ENCODE measurements around the gene SYCE3.
"Not testable (repeated sequence)": the region's sequence is repeated elsewhere in the genome, so short reads cannot be mapped to it uniquely, and the experiment has no call there.

The SYCE3 gene, protein sequence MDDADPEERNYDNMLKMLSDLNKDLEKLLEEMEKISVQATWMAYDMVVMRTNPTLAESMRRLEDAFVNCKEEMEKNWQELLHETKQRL

GRCh38 chr22:50562523-50563412 lies at the start of gene SYCE3:
SYCE3 (minus strand) TSS chr22:50562919; CDS start chr22:50556405, 6,514 bp downstream.
- H3K4me3 ChIP-seq (ENCODE audit: low read length) = peak within 1 kb of the TSS; percentile 78
- peaks cover 5% of the 10 kb centered on the region for H3K4me1 ChIP-seq (ENCODE audit: insufficient read depth, low read length)
- H3K36me3 ChIP-seq (ENCODE audit: insufficient read depth, low read length) = peaks cover 4% of the 10 kb centered on the region
- peaks cover 7% of the 10 kb centered on the region for H3K27me3 ChIP-seq (ENCODE audit: insufficient read depth, low read length)
- no peaks in the 10 kb centered on the region for H3K9me3 ChIP-seq (ENCODE audit: low read length)
- peak within 1 kb of the TSS; percentile 74 for H2AFZ ChIP-seq (ENCODE audit: low read depth, low read length)

DNA sequence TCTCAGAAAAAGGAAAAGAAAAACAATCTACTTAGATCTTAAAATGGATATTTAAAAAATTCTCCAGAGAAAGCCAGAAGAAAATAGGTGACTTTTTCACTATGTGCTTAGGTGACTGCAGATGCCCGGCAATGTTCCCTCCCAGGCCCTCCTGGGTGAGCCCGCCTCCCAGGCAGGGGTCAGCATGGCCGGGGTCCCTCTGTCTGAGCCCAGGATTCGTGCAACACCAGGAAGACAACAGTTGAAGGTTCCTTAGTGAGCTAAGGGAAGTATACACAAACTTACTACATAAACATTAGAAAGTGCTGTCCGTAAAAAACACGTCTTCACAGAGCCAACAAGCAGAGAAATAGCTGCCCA lies 49.4 kb upstream of the SYCE3 start:
- Histone ChIP-seq H2AFZ (ENCODE audit: low read depth, low read length) (no peak overlapping the region), H3K9me3 (ENCODE audit: low read length) (no peaks in the 10 kb centered on the region), H3K27me3 (ENCODE audit: insufficient read depth, low read length) (no peaks in the 10 kb centered on the region), H3K36me3 (ENCODE audit: insufficient read depth, low read length) (peaks cover 16% of the 10 kb centered on the region), H3K4me3 (ENCODE audit: low read length) (no peak overlapping the region), H3K4me1 (ENCODE audit: insufficient read depth, low read length) (no peaks in the 10 kb centered on the region)

DNA sequence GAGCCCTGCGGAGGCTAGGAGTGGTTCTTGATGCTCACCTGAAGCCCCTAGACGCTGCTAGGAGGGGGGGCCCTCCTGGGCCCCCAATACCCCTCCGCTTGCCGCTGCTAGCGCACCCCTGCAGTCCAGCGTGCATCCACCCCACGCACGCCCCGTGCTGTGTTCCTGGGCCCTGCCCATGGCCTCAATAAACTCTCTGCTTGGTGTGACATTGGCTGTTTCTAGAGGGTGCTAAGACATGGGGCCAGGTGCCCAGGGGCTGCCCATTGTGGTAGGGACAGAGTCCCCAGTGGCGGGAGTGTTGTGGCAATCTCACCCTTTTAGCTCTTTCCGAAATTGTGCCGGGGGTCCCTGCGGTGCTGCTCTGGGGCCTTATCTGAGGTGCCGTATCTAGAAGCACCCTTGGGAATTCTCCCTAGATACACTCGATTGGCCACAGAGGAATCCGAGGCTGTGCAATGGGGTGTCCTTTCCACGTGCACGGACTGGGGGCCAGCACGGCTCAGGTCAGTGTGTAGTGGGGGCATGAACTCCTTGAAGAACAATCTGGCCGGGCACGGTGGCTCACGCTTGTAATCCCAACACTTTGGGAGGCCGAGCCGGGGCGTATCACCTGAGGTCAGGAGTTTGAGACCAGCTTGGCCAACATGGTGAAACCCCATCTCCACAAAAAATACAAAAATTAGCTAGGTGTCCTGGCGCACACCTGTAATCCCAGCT lies 48.8 kb upstream of the SYCE3 start:
- H3K4me3 ChIP-seq (ENCODE audit: low read length) = no peak overlapping the region
- H3K36me3 ChIP-seq (ENCODE audit: insufficient read depth, low read length) = peaks cover 21% of the 10 kb centered on the region
- no peak overlapping the region for H2AFZ ChIP-seq (ENCODE audit: low read depth, low read length)
- no peaks in the 10 kb centered on the region for H3K9me3 ChIP-seq (ENCODE audit: low read length)
- no peaks in the 10 kb centered on the region for H3K4me1 ChIP-seq (ENCODE audit: insufficient read depth, low read length)
- H3K27me3 ChIP-seq (ENCODE audit: insufficient read depth, low read length) = no peaks in the 10 kb centered on the region

DNA sequence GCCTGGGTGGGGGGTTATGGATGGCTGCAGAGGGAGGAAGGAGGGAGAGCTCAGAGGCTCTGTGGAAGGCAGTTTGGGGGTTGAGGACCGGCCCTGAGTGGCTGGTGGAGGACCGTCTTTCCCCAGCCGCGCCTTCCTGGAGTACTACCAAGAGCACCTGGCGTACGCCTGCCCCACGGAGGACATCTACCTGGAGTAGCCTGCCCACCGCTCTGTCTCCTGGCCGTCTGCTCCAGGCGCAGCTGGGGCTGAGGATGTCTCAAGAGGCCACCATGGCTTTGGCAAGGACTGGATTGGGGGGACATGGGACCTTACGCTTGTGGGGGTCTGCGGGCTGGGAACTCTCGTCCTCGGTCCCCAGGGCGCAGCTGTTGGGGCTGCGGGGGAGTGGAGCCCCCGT lies 47.9 kb upstream of the SYCE3 start:
- Histone ChIP-seq H3K27me3 (ENCODE audit: insufficient read depth, low read length) (no peaks in the 10 kb centered on the region), H3K4me3 (ENCODE audit: low read length) (no peak overlapping the region), H3K9me3 (ENCODE audit: low read length) (no peaks in the 10 kb centered on the region)

DNA sequence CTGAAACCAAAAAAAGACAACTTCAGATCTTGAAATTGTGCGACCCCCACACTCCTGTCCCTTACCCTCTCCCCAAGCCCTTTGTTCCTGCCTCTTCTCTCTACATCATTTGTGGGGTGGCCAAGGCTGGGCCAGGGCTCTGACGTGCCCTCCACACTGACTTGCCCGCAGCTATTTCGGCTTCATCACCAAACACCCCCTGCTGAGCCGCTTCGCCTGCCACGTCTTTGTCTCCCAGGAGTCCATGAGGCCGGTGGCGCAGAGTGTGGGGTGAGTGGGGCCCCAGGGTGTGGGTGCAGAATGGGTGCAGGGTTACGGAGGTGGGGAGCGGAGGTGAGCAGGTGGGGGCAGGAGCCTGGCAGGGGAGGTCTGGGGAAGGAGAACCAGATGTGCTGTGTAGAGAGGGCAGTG lies 47.3 kb upstream of the SYCE3 start:
- Histone ChIP-seq H2AFZ (ENCODE audit: low read depth, low read length) (no peak overlapping the region), H3K27me3 (ENCODE audit: insufficient read depth, low read length) (no peaks in the 10 kb centered on the region), H3K4me1 (ENCODE audit: insufficient read depth, low read length) (no peaks in the 10 kb centered on the region), H3K36me3 (ENCODE audit: insufficient read depth, low read length) (peaks cover 35% of the 10 kb centered on the region), H3K9me3 (ENCODE audit: low read length) (no peaks in the 10 kb centered on the region), H3K4me3 (ENCODE audit: low read length) (no peak overlapping the region)

More for the DNA sequence above, 47.9 kb upstream of the SYCE3 start:
- H2AFZ ChIP-seq (ENCODE audit: low read depth, low read length) = no peak overlapping the region
- no peaks in the 10 kb centered on the region for H3K4me1 ChIP-seq (ENCODE audit: insufficient read depth, low read length)
- peaks cover 29% of the 10 kb centered on the region for H3K36me3 ChIP-seq (ENCODE audit: insufficient read depth, low read length)

GRCh38 chr22:50609599-50609998 lies 46.9 kb upstream of the SYCE3 start:
- H3K9me3 ChIP-seq (ENCODE audit: low read length) = no peaks in the 10 kb centered on the region
- H3K4me1 ChIP-seq (ENCODE audit: insufficient read depth, low read length) = no peaks in the 10 kb centered on the region
- no peaks in the 10 kb centered on the region for H3K27me3 ChIP-seq (ENCODE audit: insufficient read depth, low read length)
- no peak overlapping the region for H3K4me3 ChIP-seq (ENCODE audit: low read length)
- no peak overlapping the region for H2AFZ ChIP-seq (ENCODE audit: low read depth, low read length)
- peaks cover 39% of the 10 kb centered on the region for H3K36me3 ChIP-seq (ENCODE audit: insufficient read depth, low read length)

DNA sequence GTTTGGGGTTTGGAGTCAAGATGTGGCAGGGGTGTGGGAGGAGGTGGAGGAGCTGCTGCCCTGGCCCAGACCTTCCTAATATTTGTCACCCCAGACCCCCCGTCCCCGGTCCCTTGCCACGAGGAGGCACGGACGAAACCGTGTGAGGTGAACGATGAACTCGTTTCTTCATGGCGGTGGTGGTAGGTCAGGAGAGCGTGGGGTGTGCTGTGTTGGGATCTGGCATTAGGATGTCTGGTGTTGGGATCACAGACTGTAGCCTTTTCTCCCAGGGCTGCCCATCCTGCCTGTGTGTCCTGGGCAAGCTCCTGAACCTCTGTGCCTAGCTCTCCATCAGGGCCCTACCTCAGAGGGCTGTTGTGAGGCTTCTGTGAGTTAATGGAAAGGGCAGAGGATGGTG lies 46.3 kb upstream of the SYCE3 start:
- Histone ChIP-seq H2AFZ (ENCODE audit: low read depth, low read length) (no peak overlapping the region), H3K4me1 (ENCODE audit: insufficient read depth, low read length) (no peaks in the 10 kb centered on the region), H3K36me3 (ENCODE audit: insufficient read depth, low read length) (peaks cover 41% of the 10 kb centered on the region), H3K27me3 (ENCODE audit: insufficient read depth, low read length) (no peaks in the 10 kb centered on the region), H3K4me3 (ENCODE audit: low read length) (no peak overlapping the region), H3K9me3 (ENCODE audit: low read length) (no peaks in the 10 kb centered on the region)

- H3K9me3 ChIP-seq (ENCODE audit: low read length); H2AFZ ChIP-seq (ENCODE audit: low read depth, low read length); H3K4me3 ChIP-seq (ENCODE audit: low read length); H3K4me1 ChIP-seq (ENCODE audit: insufficient read depth, low read length); H3K27me3 ChIP-seq (ENCODE audit: insufficient read depth, low read length): not testable (repeated sequence)
- H3K36me3 ChIP-seq (ENCODE audit: insufficient read depth, low read length) = peaks cover 44% of the 10 kb centered on the region
These were observed 45.5 kb upstream of the SYCE3 start for GRCh38 chr22:50608058-50608840.

- H2AFZ ChIP-seq (ENCODE audit: low read depth, low read length) = no peak overlapping the region
- peaks cover 50% of the 10 kb centered on the region for H3K36me3 ChIP-seq (ENCODE audit: insufficient read depth, low read length)
- no peaks in the 10 kb centered on the region for H3K4me1 ChIP-seq (ENCODE audit: insufficient read depth, low read length)
- no peaks in the 10 kb centered on the region for H3K9me3 ChIP-seq (ENCODE audit: low read length)
- H3K4me3 ChIP-seq (ENCODE audit: low read length) = no peak overlapping the region
- no peaks in the 10 kb centered on the region for H3K27me3 ChIP-seq (ENCODE audit: insufficient read depth, low read length)
These were observed 44.9 kb upstream of the SYCE3 start for GRCh38 chr22:50607659-50608020.

GRCh38 chr22:50606946-50607658 lies 44.4 kb upstream of the SYCE3 start:
- Histone ChIP-seq H3K9me3 (ENCODE audit: low read length) (no peaks in the 10 kb centered on the region), H2AFZ (ENCODE audit: low read depth, low read length) (no peak overlapping the region), H3K27me3 (ENCODE audit: insufficient read depth, low read length) (no peaks in the 10 kb centered on the region), H3K36me3 (ENCODE audit: insufficient read depth, low read length) (peaks cover 50% of the 10 kb centered on the region), H3K4me1 (ENCODE audit: insufficient read depth, low read length) (peaks cover 2% of the 10 kb centered on the region), H3K4me3 (ENCODE audit: low read length) (no peak overlapping the region)

GRCh38 chr22:50606165-50606945 lies 43.6 kb upstream of the SYCE3 start:
- peaks cover 50% of the 10 kb centered on the region for H3K36me3 ChIP-seq (ENCODE audit: insufficient read depth, low read length)
- no peaks in the 10 kb centered on the region for H3K27me3 ChIP-seq (ENCODE audit: insufficient read depth, low read length)

DNA sequence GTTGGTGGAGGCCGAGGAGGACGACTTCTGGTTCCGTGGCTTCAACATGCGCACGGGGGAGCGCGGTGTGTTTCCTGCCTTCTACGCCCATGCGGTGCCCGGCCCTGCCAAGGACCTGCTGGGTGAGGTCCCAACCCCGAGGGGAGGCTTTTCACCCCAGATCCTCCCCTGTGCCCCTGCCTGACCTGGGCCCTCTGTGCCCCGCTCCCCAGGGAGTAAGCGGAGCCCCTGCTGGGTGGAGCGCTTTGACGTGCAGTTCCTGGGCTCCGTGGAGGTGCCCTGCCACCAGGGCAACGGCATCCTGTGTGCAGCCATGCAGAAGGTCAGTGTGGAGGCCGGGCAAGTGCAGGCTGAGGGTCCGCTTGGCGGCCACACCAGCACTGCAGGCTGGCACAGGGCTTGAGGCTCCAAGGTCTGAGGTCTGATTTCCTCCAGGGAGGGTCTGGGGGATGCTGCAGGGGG lies 42.9 kb upstream of the SYCE3 start:
- Histone ChIP-seq H3K4me1 (ENCODE audit: insufficient read depth, low read length) (peaks cover 9% of the 10 kb centered on the region), H2AFZ (ENCODE audit: low read depth, low read length) (no peak overlapping the region), H3K4me3 (ENCODE audit: low read length) (no peak overlapping the region), H3K9me3 (ENCODE audit: low read length) (no peaks in the 10 kb centered on the region), H3K27me3 (ENCODE audit: insufficient read depth, low read length) (no peaks in the 10 kb centered on the region), H3K36me3 (ENCODE audit: insufficient read depth, low read length) (peaks cover 46% of the 10 kb centered on the region)

More at GRCh38 chr22:50606165-50606945, 43.6 kb upstream of the SYCE3 start:
- peaks cover 9% of the 10 kb centered on the region for H3K4me1 ChIP-seq (ENCODE audit: insufficient read depth, low read length)
- no peak overlapping the region for H2AFZ ChIP-seq (ENCODE audit: low read depth, low read length)
- no peak overlapping the region for H3K4me3 ChIP-seq (ENCODE audit: low read length)
- no peaks in the 10 kb centered on the region for H3K9me3 ChIP-seq (ENCODE audit: low read length)
